ENCODE measurements around the gene EPHB1.
A peak's percentile ranks its signal among the peaks of the same experiment; 100 is the strongest.

The EPHB1 gene

DNA sequence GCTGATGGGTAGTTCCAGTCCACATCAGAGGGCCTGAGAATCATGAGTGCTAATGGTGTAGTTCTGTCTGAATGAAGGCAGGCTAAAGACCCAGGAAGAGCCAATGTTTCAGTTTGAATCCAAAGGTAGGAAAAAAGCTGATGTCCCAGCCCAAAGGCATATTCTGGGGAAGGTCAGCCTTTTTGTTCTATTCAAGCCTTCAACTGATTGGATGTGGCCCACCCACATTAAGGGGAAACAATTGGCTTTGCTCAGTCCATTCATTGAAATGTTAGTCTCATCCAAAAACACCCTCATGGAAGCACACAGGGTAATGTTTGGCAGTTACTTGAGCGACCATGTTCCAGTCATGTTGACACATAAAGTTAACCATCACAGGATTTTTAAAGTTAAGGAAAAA is 25.9 kb downstream of the EPHB1 start:
- Histone ChIP-seq H3K27me3 (ENCODE audit: control insufficient read depth in 1 of 2, insufficient read depth in 2 of 2, low read length in 2 of 2) (no peaks in the 10 kb centered on the region), H3K4me1 (ENCODE audit: control insufficient read depth in 1 of 2, insufficient read depth in 2 of 2, low read length in 2 of 2) (no peaks in the 10 kb centered on the region), H3K27ac (ENCODE audit: low read depth, low read length) (no peak overlapping the region), H3K9me3 (ENCODE audit: control insufficient read depth in 1 of 2, low read length in 2 of 2) (no peaks in the 10 kb centered on the region), H3K9ac (ENCODE audit: low read depth in 1 of 2, low read length in 2 of 2) (no peak overlapping the region), H3K36me3 (ENCODE audit: control insufficient read depth in 1 of 2, insufficient read depth in 2 of 2, low read length in 2 of 2) (no peaks in the 10 kb centered on the region), H3K4me3 (ENCODE audit: low read depth in 1 of 2, low read length in 2 of 2) (no peak overlapping the region)

DNA sequence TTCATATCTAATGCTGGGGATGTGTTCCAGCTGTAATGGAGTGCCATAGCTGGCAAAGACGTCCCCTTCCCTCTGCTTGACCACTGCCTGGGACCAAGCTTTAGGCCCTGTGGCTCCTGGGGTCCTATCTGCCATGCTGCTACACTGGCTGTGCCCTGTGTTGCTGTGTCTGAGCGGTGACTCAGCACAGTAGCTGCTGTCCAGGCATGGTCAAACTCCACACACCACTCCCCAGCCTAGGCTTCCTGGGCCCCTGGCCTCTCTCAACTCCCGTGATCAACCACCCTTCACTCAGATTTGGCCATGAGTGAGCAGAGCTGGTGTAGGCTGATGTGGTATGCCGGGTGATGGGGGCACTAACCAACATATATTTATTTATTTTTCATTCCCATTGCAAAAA is 27.0 kb downstream of the EPHB1 start:
- Histone ChIP-seq H3K36me3 (ENCODE audit: control insufficient read depth in 1 of 2, insufficient read depth in 2 of 2, low read length in 2 of 2) (no peaks in the 10 kb centered on the region), H3K4me1 (ENCODE audit: control insufficient read depth in 1 of 2, insufficient read depth in 2 of 2, low read length in 2 of 2) (no peaks in the 10 kb centered on the region), H3K9me3 (ENCODE audit: control insufficient read depth in 1 of 2, low read length in 2 of 2) (no peaks in the 10 kb centered on the region), H3K4me3 (ENCODE audit: low read depth in 1 of 2, low read length in 2 of 2) (no peak overlapping the region), H3K27ac (ENCODE audit: low read depth, low read length) (no peak overlapping the region), H3K27me3 (ENCODE audit: control insufficient read depth in 1 of 2, insufficient read depth in 2 of 2, low read length in 2 of 2) (no peaks in the 10 kb centered on the region), H3K9ac (ENCODE audit: low read depth in 1 of 2, low read length in 2 of 2) (no peak overlapping the region)

DNA sequence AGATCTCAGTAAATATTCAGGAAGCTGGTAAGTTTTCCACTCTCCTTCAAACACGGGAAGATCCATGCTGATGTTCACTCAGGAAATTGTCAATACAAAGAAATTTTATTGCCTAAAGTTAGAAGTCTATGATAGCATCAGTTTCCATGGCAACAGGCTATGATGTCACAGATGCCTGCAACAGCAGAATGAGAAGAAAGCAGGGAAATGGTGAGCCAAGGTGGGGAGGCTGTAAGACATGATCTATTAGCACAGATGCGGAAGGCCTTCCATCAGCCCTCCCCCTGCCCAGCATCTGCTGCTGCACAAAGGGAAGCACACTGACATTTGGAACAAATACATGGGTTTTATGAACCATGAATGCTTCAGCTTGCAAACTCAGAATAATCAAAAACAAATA is 28.6 kb downstream of the EPHB1 start:
- Histone ChIP-seq H3K4me3 (ENCODE audit: low read depth in 1 of 2, low read length in 2 of 2) (no peak overlapping the region), H3K27ac (ENCODE audit: low read depth, low read length) (no peak overlapping the region), H3K36me3 (ENCODE audit: control insufficient read depth in 1 of 2, insufficient read depth in 2 of 2, low read length in 2 of 2) (no peaks in the 10 kb centered on the region), H3K9me3 (ENCODE audit: control insufficient read depth in 1 of 2, low read length in 2 of 2) (no peaks in the 10 kb centered on the region), H3K4me1 (ENCODE audit: control insufficient read depth in 1 of 2, insufficient read depth in 2 of 2, low read length in 2 of 2) (no peaks in the 10 kb centered on the region), H3K27me3 (ENCODE audit: control insufficient read depth in 1 of 2, insufficient read depth in 2 of 2, low read length in 2 of 2) (no peaks in the 10 kb centered on the region), H3K9ac (ENCODE audit: low read depth in 1 of 2, low read length in 2 of 2) (no peak overlapping the region)

DNA sequence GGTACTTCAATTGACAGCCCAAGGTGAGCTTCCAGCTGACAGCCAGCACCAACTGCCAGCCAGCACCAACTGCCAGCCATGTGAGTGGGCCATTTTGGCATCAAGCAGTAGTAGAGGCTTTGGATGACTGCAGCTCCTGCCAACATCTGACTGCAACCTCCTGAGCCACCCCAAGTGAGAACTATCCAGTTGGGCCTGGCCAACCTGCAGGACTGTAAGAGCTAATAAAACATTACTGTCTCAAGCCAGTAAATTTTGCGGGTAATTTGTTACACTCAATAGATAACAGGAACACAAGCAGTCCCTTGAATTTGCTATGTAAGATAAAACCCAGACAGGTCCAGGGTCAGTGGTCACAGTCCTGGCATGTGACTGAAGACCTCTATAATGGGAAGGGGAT is 29.7 kb downstream of the EPHB1 start:
- H3K27me3 ChIP-seq (ENCODE audit: control insufficient read depth in 1 of 2, insufficient read depth in 2 of 2, low read length in 2 of 2), result no peaks in the 10 kb centered on the region
- H3K27ac ChIP-seq (ENCODE audit: low read depth, low read length), result no peak overlapping the region
- no peaks in the 10 kb centered on the region for H3K9me3 ChIP-seq (ENCODE audit: control insufficient read depth in 1 of 2, low read length in 2 of 2)
- H3K9ac ChIP-seq (ENCODE audit: low read depth in 1 of 2, low read length in 2 of 2), result no peak overlapping the region
- H3K36me3 ChIP-seq (ENCODE audit: control insufficient read depth in 1 of 2, insufficient read depth in 2 of 2, low read length in 2 of 2), result no peaks in the 10 kb centered on the region
- H3K4me3 ChIP-seq (ENCODE audit: low read depth in 1 of 2, low read length in 2 of 2), result no peak overlapping the region
- H3K4me1 ChIP-seq (ENCODE audit: control insufficient read depth in 1 of 2, insufficient read depth in 2 of 2, low read length in 2 of 2), result no peaks in the 10 kb centered on the region

DNA sequence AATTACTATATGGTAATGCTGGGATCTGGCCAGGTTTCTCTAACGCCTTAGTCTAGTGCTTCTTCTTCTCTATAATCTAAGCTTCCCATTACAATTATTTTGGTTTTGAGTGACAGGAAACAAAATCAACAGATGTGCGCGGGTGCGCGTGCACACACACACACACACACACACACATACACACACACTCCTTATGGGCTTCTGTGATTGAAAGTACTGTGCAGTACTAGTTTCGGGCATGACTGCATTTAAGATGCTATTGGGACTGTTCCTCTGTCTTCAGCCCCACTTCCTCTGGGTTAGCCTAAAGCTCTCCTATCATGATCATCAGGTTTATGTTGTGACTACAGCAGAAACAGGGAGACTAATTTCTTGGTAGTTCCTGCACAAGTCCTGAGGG is 32.2 kb downstream of the EPHB1 start:
- H3K36me3 ChIP-seq (ENCODE audit: control insufficient read depth in 1 of 2, insufficient read depth in 2 of 2, low read length in 2 of 2), result no peaks in the 10 kb centered on the region
- no peaks in the 10 kb centered on the region for H3K4me1 ChIP-seq (ENCODE audit: control insufficient read depth in 1 of 2, insufficient read depth in 2 of 2, low read length in 2 of 2)
- H3K27me3 ChIP-seq (ENCODE audit: control insufficient read depth in 1 of 2, insufficient read depth in 2 of 2, low read length in 2 of 2), result no peaks in the 10 kb centered on the region
- H3K4me3 ChIP-seq (ENCODE audit: low read depth in 1 of 2, low read length in 2 of 2), result no peak overlapping the region
- no peak overlapping the region for H3K9ac ChIP-seq (ENCODE audit: low read depth in 1 of 2, low read length in 2 of 2)
- no peak overlapping the region for H3K27ac ChIP-seq (ENCODE audit: low read depth, low read length)
- H3K9me3 ChIP-seq (ENCODE audit: control insufficient read depth in 1 of 2, low read length in 2 of 2), result no peaks in the 10 kb centered on the region

DNA sequence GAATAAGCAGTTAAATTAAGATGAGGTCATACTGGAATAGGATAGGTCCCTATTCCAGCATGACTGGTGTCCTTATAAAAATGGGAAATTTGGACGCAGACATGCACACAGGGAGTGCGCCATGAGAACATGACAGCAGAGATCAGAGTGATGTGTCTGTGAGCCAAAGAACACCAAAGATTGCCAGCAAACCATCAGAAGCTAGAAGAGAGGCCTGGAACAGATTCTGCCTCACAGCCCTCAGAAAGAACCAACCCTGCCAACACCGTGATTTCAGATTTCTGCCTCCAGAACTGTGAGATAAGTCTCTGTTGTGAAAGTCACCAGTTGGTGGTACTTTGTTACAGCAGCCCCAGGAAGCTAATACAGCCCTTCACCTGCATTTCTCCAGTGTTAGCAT is 34.7 kb downstream of the EPHB1 start:
- H3K4me3 ChIP-seq (ENCODE audit: low read depth in 1 of 2, low read length in 2 of 2), result no peak overlapping the region
- no peaks in the 10 kb centered on the region for H3K4me1 ChIP-seq (ENCODE audit: control insufficient read depth in 1 of 2, insufficient read depth in 2 of 2, low read length in 2 of 2)
- no peak overlapping the region for H3K9ac ChIP-seq (ENCODE audit: low read depth in 1 of 2, low read length in 2 of 2)
- H3K27me3 ChIP-seq (ENCODE audit: control insufficient read depth in 1 of 2, insufficient read depth in 2 of 2, low read length in 2 of 2), result no peaks in the 10 kb centered on the region
- no peaks in the 10 kb centered on the region for H3K36me3 ChIP-seq (ENCODE audit: control insufficient read depth in 1 of 2, insufficient read depth in 2 of 2, low read length in 2 of 2)
- no peak overlapping the region for H3K27ac ChIP-seq (ENCODE audit: low read depth, low read length)
- H3K9me3 ChIP-seq (ENCODE audit: control insufficient read depth in 1 of 2, low read length in 2 of 2), result no peaks in the 10 kb centered on the region

DNA sequence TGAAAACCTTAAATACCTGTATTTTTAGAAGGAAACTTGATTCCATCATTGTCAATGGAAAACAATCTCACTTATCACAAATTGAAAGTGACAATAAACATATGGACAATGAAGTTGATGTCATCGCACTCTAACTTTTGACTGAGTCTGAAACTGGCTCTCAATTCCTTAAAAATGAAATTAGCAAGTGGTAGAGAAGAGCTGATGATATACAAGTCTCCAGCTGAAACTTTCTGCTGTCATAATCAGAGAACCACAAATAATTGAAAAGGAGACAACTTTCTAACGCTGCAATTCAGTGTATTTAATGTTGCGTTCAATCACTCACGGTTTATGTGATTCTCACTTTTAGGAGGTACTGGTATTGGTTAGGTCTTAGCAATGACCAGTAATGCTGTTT is 37.5 kb downstream of the EPHB1 start:
- Histone ChIP-seq H3K9me3 (ENCODE audit: control insufficient read depth in 1 of 2, low read length in 2 of 2) (no peaks in the 10 kb centered on the region), H3K4me3 (ENCODE audit: low read depth in 1 of 2, low read length in 2 of 2) (no peak overlapping the region), H3K9ac (ENCODE audit: low read depth in 1 of 2, low read length in 2 of 2) (no peak overlapping the region), H3K27ac (ENCODE audit: low read depth, low read length) (no peak overlapping the region), H3K27me3 (ENCODE audit: control insufficient read depth in 1 of 2, insufficient read depth in 2 of 2, low read length in 2 of 2) (no peaks in the 10 kb centered on the region), H3K36me3 (ENCODE audit: control insufficient read depth in 1 of 2, insufficient read depth in 2 of 2, low read length in 2 of 2) (no peaks in the 10 kb centered on the region), H3K4me1 (ENCODE audit: control insufficient read depth in 1 of 2, insufficient read depth in 2 of 2, low read length in 2 of 2) (no peaks in the 10 kb centered on the region)

DNA sequence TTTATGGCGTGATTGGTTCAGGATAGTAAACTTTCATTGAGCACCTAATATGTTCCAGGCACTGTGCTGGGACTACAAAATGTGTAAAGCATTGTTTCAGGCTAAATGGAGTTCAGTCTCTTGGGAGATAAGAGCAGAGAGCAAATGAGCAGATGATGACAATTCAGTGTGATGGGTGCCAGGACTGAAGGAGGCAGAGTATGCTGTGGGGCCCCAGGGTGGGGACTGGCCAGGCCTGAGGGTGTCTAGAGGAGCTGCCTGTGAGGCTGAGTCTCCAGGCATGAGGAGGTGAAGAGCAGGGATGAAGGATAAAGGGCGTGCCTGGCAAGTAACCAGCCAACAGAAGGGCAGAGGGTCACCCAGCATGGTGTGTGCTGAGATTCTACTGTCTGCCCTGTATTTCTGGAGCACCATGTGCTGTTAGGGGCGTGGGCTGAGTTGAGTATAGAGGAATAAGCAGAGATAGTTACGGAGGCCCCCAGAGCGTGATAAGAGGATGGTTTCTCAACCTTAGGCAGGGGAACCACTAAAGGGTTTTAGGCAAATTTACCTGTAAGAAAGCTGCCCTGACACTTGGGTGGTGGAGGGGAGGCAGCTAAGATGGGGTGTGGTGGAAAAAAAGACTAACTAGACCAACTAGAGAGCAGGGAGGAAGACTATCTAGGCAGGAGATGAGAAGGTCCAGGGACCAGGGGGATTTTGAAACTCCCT is 38.5 kb downstream of the EPHB1 start:
- Histone ChIP-seq H3K27ac (ENCODE audit: low read depth, low read length) (no peak overlapping the region), H3K4me3 (ENCODE audit: low read depth in 1 of 2, low read length in 2 of 2) (no peak overlapping the region), H3K36me3 (ENCODE audit: control insufficient read depth in 1 of 2, insufficient read depth in 2 of 2, low read length in 2 of 2) (no peaks in the 10 kb centered on the region), H3K27me3 (ENCODE audit: control insufficient read depth in 1 of 2, insufficient read depth in 2 of 2, low read length in 2 of 2) (no peaks in the 10 kb centered on the region), H3K4me1 (ENCODE audit: control insufficient read depth in 1 of 2, insufficient read depth in 2 of 2, low read length in 2 of 2) (no peaks in the 10 kb centered on the region), H3K9ac (ENCODE audit: low read depth in 1 of 2, low read length in 2 of 2) (no peak overlapping the region), H3K9me3 (ENCODE audit: control insufficient read depth in 1 of 2, low read length in 2 of 2) (no peaks in the 10 kb centered on the region)

DNA sequence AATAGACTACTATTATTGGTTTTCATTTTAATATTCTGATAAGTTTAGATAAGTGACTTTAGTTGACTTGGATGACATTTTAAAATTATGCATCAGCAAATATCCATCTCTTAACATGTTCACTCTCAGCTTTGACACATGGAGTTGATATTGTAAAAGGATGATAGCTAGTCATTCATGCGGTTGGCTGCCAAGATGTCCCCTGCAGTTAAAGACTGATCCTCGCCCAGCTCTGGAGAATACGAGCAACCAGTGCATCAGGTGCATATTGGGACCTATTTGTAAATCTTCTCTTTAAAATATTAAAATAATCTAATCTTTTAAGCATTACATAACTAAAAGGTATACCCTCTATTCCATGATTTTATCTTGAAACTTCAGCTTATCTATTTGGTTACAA is 41.9 kb downstream of the EPHB1 start:
- Histone ChIP-seq H3K9me3 (ENCODE audit: control insufficient read depth in 1 of 2, low read length in 2 of 2) (peaks cover 2 to 3% of the 10 kb centered on the region in 2 donors), H3K9ac (ENCODE audit: low read depth in 1 of 2, low read length in 2 of 2) (no peak overlapping the region), H3K27me3 (ENCODE audit: control insufficient read depth in 1 of 2, insufficient read depth in 2 of 2, low read length in 2 of 2) (no peaks in the 10 kb centered on the region), H3K4me1 (ENCODE audit: control insufficient read depth in 1 of 2, insufficient read depth in 2 of 2, low read length in 2 of 2) (no peaks in the 10 kb centered on the region), H3K4me3 (ENCODE audit: low read depth in 1 of 2, low read length in 2 of 2) (no peak overlapping the region), H3K27ac (ENCODE audit: low read depth, low read length) (no peak overlapping the region), H3K36me3 (ENCODE audit: control insufficient read depth in 1 of 2, insufficient read depth in 2 of 2, low read length in 2 of 2) (no peaks in the 10 kb centered on the region)

DNA sequence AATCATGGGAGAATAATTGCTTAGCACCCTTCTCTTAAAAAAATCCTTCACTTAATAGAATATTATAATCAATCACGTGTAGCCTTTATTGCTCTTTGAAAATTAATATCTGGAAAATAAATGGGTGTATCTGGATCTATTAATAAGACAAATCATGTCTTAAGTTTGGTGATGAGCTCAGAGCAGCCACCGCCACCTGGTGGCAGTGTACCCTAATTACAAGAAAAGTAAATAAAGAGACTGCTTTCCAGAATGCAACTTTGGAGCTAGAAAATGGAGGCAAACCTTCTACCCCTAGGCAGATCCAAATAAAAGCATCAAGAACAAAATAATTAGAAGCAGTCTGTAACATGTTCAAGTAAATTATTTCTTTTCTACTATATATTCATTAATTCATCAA is 43.5 kb downstream of the EPHB1 start:
- H3K4me3 ChIP-seq (ENCODE audit: low read depth in 1 of 2, low read length in 2 of 2), result no peak overlapping the region
- no peak overlapping the region for H3K9ac ChIP-seq (ENCODE audit: low read depth in 1 of 2, low read length in 2 of 2)
- no peaks in the 10 kb centered on the region for H3K4me1 ChIP-seq (ENCODE audit: control insufficient read depth in 1 of 2, insufficient read depth in 2 of 2, low read length in 2 of 2)
- no peaks in the 10 kb centered on the region for H3K27me3 ChIP-seq (ENCODE audit: control insufficient read depth in 1 of 2, insufficient read depth in 2 of 2, low read length in 2 of 2)
- no peaks in the 10 kb centered on the region for H3K36me3 ChIP-seq (ENCODE audit: control insufficient read depth in 1 of 2, insufficient read depth in 2 of 2, low read length in 2 of 2)
- peaks cover 2 to 3% of the 10 kb centered on the region in 2 donors for H3K9me3 ChIP-seq (ENCODE audit: control insufficient read depth in 1 of 2, low read length in 2 of 2)
- no peak overlapping the region for H3K27ac ChIP-seq (ENCODE audit: low read depth, low read length)

DNA sequence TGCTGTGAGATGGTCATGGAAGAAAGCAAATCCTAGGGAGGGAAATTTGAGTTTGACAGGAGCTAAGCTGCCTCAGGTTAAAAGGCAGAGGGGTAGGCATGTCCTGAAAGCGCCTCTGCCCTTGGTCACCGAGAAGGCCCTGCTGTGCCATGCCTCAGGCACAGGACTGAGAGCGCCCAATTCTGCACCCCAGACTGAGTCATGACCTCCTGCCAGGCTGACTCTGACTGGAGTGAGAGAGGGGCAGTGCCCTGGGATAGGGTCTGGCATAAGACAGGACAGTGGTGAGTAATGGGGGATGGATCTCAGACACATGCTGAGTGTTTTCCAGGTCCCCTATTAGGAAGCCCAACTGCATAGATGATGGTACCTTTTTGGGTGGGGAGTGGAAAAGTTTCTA is 44.4 kb downstream of the EPHB1 start:
- no peaks in the 10 kb centered on the region for H3K36me3 ChIP-seq (ENCODE audit: control insufficient read depth in 1 of 2, insufficient read depth in 2 of 2, low read length in 2 of 2)
- no peaks in the 10 kb centered on the region for H3K4me1 ChIP-seq (ENCODE audit: control insufficient read depth in 1 of 2, insufficient read depth in 2 of 2, low read length in 2 of 2)
- peaks cover 2 to 3% of the 10 kb centered on the region in 2 donors for H3K9me3 ChIP-seq (ENCODE audit: control insufficient read depth in 1 of 2, low read length in 2 of 2)
- no peaks in the 10 kb centered on the region for H3K27me3 ChIP-seq (ENCODE audit: control insufficient read depth in 1 of 2, insufficient read depth in 2 of 2, low read length in 2 of 2)
- peak overlapping the region in 1 of 2 donors; percentile 3 for H3K4me3 ChIP-seq (ENCODE audit: low read depth in 1 of 2, low read length in 2 of 2)
- no peak overlapping the region for H3K9ac ChIP-seq (ENCODE audit: low read depth in 1 of 2, low read length in 2 of 2)
- H3K27ac ChIP-seq (ENCODE audit: low read depth, low read length), result no peak overlapping the region

Measured in duodenal mucosa (tissue), 2 donors.